Endothelial cell of umbilical vein (primary cell): ENCODE data around the gene PLA2G15.

Source experiments
- CTCF ChIP-seq, 2 donors: IDR thresholded peaks; 1 replicate in 1 of 2; 2 replicates in 1 of 2; pipeline ENCODE4 v1.5.1; 2011; ENCODE audit warnings: low read length in 2 of 2, mild to moderate bottlenecking in 2 of 2, moderate library complexity in 2 of 2, control low read depth in 1 of 2, inconsistent platforms in 1 of 2, low read depth in 1 of 2; ENCODE audit not compliant: insufficient read depth in 1 of 2; ENCODE audit errors: extremely low read depth in 1 of 2
- EZH2 ChIP-seq: IDR thresholded peaks from 2 replicates; pipeline ENCODE4 v1.6.1; 2012; ENCODE audit warnings: borderline replicate concordance, low read depth, mild to moderate bottlenecking, moderate library complexity, low read length, inconsistent platforms; ENCODE audit not compliant: severe bottlenecking
- FOS ChIP-seq: IDR thresholded peaks from 2 replicates; pipeline ENCODE4 v1.6.1; 2011; ENCODE audit warnings: mild to moderate bottlenecking, low read length, moderate library complexity, borderline replicate concordance; ENCODE audit not compliant: insufficient read depth
- JUN ChIP-seq: IDR thresholded peaks from 2 replicates; pipeline ENCODE4 v1.6.1; 2011; ENCODE audit warnings: borderline replicate concordance, low read depth; ENCODE audit not compliant: insufficient read length, insufficient read depth
- MAX ChIP-seq: IDR thresholded peaks from 2 replicates; pipeline ENCODE4 v1.6.1; 2011; ENCODE audit not compliant: insufficient read depth, insufficient read length
- MYC ChIP-seq: IDR thresholded peaks from one replicate; pipeline ENCODE4 v1.6.1; 2011; ENCODE audit warnings: mild to moderate bottlenecking, low read depth, low read length
- POLR2A ChIP-seq: IDR thresholded peaks from 2 replicates; pipeline ENCODE4 v1.6.1; 2012; ENCODE audit warnings: low read depth, mild to moderate bottlenecking, control low read depth, low read length
- POLR2AphosphoS5 ChIP-seq: IDR thresholded peaks from 2 replicates; pipeline ENCODE4 v1.6.1; 2012; ENCODE audit warnings: low read depth, mild to moderate bottlenecking, control low read depth, low read length, moderate library complexity; ENCODE audit not compliant: insufficient read depth

GRCh38 chr16:68306633-68307032 lies 61.5 kb downstream of the PLA2G15 start:
- no peak for TF ChIP-seq CTCF (IDR thresholded peaks at IDR 0.05; ENCODE audit: extremely low read depth in 1 of 2, insufficient read depth in 1 of 2, low read depth in 1 of 2, low read length in 2 of 2)
- no peak for TF ChIP-seq MAX
- TF ChIP-seq POLR2AphosphoS5, result no peak
- TF ChIP-seq POLR2A, result no peak
- no peak for TF ChIP-seq FOS
- TF ChIP-seq EZH2, result no peak
- no peak for TF ChIP-seq MYC
- no peak for TF ChIP-seq JUN
